Astrocyte (in vitro differentiated cells and primary cell): ENCODE measurements around the gene GPATCH2.

Experiments used
- CTCF ChIP-seq: IDR thresholded peaks from 2 replicates; pipeline ENCODE4 v1.5.1; 2011; ENCODE audit warnings: low read depth, mild to moderate bottlenecking, inconsistent platforms, low read length, moderate library complexity; ENCODE audit not compliant: insufficient read depth
- EZH2 ChIP-seq: IDR thresholded peaks from 2 replicates; pipeline ENCODE4 v1.6.1; 2012; ENCODE audit warnings: mild to moderate bottlenecking, low read length, inconsistent platforms; ENCODE audit not compliant: insufficient read depth

- no peak for TF ChIP-seq CTCF
- no peak for TF ChIP-seq EZH2
Observed at GRCh38 chr1:217527151-217527550, 103.7 kb downstream of the GPATCH2 start.
